Embryonic facial prominence (tissue), 1 donor: Measurements from ENCODE around the gene CPNE9.
"Not testable (repeated sequence)": the region's sequence is repeated elsewhere in the genome, so short reads cannot be mapped to it uniquely, and the experiment has no call there.

Source experiments
- DNase-seq: peaks from one replicate; pipeline ENCODE4 v3.0.0-alpha.2; 2016; ENCODE audit errors: extremely low spot score

CPNE9 gene

DNA sequence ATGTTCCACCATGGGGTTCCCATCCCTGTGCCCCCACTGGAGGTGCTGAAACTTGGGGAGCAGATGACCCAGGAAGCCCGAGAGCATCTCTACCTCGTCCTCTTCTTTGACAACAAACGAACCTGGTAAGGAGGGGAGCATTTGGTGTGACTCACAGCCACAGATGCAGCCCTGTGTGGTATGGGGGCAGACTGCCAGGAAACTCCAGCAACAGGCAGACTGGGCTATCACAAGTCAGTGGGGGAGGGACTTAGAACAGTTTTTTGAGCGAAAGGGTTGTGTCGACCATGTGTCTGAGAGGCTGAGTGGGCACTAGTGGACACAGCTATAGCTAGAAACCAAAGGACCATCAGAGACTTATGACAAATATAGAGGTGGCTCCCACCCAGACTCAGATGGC is 42.7 kb downstream of the CPNE9 start:
- DNase-seq = no peak

DNA sequence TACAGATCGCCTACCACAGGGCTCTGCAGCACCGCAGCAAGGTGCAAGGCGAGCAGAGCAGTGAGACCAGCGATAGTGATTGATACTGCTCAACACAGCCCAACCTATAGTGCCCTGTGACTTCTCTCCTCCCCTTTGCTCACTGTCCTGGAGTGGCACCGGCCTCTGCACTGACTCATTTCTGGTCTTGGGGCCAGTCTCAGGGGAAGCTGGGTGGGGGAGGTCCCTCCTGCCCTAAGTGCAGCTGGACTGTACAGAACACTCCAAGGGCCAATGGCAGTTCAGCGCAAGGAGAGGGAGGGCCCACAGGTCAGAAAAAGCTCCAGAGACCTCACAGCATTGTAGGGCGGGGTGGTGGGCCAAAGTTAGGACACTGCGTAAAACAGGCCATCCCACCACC is 43.6 kb downstream of the CPNE9 start:
- DNase-seq = no peak

DNA sequence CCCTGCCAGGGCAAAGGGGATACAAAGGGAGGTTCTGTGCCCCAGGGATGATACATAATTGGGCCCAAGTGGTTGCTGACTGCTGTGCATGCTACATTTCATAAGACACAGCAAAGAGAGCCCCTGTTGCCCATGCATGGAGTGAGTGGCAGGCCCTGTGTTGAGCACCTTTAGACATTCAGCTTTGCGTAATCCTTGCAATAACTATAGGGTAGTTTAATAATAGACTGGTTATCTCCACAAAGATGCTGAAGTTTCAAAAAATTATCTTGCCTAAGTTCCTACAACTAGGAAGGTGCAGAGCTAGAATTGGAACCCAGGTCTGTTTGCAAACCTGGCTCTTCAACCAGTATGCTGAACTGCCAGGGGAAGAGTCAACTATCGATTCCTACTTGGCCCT is 44.4 kb downstream of the CPNE9 start:
- DNase-seq = no peak

DNA sequence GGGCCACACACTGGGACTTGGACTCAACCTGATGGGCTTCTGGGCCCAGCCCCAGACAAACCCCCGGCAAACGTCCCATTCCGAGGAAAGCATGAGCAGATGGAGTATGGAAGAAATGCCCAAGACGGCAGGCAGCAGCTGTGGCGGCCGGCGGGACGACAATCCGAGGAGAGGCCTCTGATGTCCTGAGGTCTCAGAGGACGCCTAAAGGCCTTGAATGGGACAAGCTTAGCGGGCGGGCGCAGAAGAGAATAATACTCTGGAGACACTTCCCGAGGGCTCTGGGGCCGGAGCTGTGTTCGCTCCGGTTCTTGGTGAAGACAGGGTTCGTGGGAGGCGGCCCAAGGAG is 45.6 kb downstream of the CPNE9 start:
- DNase-seq = no peak

DNA sequence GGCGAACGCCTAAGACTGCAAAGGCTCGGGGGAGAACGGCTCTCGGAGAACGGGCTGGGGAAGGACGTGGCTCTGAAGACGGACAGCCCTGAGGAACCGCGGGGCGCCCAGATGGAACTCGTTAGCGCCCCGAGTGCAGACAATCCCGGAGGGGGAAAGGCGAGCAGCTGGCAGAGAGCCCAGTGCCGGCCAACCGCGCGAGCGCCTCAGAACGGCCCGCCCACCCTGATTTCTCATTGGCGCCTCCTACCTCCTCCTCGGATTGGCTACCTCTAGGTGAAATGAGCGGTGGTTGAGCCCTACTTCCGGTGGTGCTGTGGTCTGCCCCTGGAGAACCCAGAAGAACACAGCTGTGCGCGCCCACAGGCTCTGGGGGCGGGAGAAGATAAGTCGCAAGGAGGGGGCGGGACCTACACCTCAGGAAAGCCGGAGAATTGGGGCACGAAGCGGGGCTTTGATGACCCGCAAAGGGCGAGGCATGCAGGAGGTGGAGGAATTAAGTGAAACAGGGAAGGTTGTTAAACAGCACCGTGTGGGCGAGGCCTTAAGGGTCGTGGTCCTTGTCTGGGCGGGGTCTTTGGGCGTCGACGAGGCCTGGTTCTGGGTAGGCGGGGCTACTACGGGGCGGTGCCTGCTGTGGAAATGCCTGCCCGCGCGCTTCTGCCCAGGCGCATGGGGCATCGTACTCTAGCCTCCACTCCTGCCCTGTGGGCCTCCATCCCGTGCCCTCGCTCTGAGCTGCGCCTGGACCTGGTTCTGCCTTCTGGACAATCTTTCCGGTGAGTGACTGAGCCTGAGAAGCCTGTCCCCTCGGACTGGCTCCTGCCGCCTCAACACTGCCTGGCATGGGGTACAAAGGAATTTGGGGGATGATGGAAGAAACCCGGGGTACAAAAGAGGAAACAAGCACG is 46.3 kb downstream of the CPNE9 start, which contains the start of gene OGG1:
Gene OGG1 (plus strand): TSS at position 308 of the 911 bp plus-strand sequence. CDS start 335 bp downstream, at position 643.
- peak; percentile 90 for DNase-seq

DNA sequence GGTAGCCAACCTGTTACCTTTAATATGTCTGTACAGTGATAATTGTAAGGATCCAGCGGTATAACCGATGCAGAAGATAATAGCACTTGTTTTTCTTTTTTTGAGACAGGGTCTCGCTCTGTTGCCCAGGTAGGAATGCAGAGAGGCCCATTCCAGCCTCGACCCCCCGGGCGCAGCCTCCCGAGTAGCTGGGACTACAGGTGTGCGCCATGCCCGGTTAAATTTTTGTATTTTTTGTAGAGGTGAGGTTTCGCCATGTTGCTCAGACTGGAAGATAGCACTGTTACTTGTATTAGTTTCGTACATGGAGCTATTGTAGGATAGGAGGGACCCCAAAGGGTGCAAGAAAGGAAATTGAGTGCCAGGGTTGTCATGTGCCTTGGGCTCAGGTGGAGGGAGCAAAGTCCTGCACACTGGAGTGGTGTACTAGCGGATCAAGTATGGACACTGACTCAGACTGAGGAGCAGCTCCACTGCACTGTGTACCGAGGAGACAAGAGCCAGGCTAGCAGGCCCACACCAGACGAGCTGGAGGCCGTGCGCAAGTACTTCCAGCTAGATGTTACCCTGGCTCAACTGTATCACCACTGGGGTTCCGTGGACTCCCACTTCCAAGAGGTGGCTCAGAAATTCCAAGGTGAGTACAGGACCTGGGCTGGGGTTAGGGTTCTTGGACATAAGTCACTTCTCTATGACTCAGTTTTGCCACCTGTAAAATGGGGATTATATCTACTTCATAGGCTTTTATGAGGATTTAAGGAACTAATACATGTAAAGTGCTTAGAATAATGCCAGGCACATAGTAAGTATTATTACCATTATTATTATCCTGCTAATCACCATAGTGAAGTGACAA is 47.2 kb downstream of the CPNE9 start:
- peak; percentile 5 for DNase-seq

DNA sequence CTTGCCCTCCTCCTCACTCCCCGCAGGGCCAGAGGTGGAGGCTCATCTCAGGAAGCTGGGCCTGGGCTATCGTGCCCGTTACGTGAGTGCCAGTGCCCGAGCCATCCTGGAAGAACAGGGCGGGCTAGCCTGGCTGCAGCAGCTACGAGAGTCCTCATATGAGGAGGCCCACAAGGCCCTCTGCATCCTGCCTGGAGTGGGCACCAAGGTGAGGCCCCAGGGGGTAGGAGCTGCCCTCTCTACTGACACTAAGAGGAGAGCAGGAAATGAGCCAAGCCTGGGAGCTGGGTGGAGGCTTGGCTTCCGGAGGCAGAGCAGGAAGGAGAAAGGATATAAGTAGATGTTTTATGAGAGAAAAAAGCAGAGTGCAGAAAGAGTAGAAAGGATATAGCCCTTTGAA is 51.0 kb downstream of the CPNE9 start:
- peak; percentile 1 for DNase-seq

DNA sequence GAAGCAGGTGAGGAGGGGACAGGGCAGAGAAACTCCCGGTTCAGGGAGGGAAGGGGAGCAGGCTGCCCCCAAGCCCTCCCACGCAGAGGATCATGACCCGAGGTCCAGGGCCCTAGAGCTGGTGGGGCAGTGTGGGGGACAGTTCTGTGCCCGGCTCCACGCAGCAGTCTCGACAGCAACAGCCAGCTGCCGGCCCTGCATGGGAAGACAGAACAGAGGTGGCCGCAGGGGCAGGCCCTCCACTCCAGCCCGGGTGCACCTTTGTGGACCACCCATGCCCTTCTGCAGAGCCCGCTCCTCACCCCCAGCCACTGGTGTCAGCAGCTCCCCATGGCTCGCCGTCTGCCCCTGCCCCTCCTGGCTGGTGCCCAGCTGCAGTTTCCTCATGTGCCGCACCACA is 53.8 kb downstream of the CPNE9 start:
- no peak for DNase-seq

DNA sequence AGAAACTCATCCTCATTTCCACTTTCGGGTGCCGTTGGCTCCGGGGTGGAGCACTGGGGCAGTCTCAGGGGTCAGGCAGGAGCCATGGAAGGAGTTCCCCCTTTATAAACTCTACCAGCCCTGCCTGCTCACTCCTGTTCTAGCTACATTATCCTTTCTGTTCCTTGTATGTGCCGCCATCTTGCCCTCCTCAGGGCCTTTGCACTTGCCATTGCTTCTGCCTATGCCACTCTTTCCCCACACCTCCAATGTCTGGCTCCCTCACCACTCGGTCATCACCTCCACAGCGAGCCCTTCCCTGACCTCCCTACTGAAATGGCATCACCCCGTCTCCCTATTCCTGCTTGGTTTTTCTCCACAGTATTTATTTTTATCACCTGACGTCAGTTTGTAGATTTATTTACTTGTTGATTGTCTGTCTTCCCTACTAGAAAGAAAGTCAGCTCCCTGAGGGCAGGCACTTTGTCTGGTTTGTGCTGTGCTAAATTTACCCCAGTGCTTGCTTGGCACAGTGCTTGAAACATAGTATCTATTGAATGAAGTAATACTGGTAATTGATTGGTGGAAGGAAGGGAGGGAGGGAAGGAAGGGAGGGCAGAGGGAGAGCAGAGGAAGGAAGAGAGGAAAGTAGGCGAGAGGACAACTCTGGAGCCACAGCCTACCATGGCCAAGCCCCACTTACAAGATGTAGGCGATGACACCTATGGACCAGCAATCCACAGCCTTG is 57.3 kb downstream of the CPNE9 start:
- peak; percentile 2 for DNase-seq

DNA sequence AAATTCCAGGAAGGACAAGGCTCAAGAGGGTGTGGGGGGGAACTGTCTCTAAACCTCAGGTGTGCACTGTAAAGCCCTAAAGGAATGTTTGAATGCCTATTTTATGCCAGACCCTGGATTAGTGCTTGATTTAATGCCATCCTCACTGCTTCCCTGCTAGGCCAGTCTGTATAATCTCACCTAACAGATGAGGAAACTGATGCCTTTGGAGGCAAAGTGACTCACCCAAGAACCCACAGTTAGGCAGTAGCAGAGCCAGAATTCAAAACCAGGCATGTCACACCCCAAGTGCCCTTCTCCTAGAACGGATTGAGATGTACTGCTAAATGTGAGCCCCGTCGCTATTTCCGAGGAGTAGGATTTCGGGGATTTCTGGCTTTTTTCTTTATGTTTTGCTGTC is 58.3 kb downstream of the CPNE9 start:
- DNase-seq = peak; percentile 4

DNA sequence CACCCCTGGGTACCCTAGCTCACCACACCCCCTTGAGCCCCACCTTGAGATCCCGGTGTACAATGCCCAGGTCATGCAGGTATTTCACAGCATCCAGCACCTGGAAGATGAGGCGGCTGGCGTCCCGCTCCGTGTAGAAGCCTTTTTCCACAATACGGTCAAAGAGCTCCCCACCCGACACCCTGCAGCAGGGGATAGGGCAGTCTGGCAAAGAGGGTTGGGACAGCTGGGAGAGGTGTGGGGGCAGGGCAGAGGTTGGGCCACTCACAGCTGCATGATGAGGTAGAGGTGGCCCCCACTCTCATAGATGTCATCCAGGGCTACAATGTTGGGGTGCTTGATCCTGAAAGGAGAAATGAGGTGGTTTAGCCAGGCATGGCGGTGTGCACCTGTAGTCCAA is 59.2 kb downstream of the CPNE9 start:
- DNase-seq = no peak

DNA sequence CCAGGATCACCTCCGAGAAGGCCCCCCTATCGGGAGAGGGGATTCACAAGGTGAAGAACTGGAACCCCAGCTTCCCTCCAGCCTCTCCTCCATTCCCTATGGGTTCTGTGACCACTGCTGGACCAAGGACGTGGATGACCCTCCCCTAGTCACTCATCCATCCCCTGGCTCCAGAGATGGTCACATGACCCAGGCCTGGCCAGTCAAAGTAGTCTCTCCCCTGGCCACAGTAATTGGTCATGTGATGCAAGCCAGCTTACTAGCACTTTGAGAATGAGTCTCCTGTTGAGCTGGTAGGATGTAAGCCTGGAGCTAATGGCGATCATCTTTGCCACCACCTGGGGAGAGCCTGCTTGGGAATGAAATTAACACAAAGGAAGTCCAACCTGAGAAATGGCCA is 62.2 kb downstream of the CPNE9 start:
- DNase-seq = no peak

DNA sequence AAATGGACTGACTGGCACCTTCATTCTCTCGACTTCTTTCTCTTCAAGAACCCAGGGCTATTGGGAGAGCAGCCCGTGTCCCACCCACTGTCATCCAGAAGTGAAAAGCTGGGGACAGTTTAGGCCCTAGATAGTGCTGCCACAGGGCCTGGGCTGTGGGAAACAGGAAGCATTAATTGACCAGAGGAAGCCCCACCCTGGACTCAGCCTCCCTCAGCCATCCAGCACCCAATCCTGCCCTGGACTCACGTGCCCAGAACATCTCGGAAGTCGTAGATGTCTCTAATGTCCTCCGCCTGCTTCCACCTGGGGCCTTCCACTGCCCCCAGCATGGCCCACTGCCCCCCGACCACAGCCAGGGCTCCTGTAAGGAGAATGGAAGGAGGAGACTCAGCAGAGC is 63.8 kb downstream of the CPNE9 start:
- no peak for DNase-seq

DNA sequence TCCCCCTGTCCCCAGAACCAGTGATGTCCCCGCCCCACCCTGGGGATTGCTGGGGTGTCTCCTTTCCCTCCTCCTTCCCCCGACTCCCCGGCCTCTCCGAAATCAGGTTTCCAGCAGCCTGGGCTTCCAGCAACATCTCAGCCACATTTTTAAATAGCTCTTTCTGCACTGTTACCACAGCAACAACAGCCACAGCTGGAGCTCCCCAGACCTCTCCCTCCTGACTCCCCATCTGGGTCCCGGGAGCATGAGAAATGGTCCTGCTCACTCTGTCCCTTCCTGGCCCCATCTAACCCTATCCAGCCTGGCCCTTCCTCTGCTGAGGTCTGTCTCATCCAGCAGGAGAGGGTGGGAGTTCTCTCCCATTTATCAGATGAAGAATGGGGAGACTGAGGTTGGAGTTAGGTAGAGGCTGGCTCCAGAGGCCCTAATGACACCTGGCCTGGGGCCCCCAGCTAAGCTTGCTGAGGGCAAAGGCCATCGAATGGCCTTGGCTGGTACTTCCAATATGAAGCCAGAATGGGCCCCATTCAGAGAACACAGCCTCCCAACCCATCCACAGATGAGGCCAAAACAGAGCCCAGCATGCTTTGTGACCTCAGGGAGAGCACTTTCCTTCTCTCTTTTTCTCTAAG is 64.6 kb downstream of the CPNE9 start:
- DNase-seq = no peak

DNA sequence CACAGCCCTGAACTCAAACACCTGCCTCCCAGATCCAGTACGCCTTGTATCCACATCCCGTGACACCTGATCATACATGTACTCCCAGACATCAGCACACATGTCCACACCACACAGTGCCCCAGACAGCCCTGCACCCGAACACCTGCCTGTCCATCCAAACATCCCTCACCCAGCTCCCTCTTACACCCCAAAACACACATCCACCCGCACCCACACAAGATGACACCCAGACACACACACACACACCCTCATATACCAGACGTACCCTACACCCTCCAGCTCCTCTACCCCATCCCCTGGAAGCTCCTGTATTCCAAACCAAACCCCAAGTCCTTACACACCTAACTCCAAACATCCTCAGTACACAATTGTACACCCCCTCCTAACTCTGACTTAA is 65.4 kb downstream of the CPNE9 start:
- no peak for DNase-seq

DNA sequence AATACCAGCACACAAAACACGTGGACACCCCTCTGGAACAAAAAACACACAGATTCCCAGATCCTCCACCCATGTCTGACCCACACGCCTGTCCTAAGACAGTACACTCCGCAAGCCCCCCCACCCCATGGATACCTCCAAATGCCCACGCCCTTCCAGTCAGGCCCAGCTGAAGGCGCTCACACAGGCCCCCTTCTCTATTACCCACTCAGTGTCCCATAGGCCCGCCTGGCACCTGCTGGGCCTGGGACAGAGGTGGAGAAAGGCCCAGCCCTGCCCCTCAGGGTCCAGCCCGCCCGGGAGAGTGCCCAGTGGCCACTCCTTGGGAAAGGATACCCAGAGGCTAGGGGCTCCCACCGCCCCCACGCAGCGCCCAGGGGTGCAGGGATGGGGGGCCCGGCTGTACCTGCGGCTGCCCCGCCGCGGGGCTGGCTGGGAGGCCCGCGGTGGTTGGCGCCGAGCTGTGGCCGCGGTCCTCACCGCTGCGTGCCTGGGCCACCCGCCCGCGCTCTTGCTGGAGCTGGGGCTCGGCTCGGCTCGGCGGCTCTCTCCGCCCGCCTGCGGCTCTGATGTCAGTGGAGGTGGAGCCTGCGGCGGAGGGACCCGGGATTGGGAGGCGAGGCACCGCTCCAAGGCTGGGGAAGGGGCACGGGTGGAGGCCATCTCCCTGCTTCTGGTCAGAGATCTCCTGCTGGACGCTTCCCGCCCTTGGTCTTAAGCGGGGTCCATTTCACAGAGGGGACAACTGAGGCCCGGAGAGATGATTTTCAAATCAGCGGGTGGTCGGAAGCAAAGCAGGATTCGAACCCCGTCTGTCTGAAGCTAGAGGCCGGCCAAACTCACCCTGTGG is 66.0 kb downstream of the CPNE9 start, which contains the start of gene CAMK1:
Gene CAMK1 (minus strand): TSS at position 522 of the 850 bp plus-strand sequence. CDS start 2,198 bp downstream, outside the sequence.
- peak; percentile 48 for DNase-seq

DNA sequence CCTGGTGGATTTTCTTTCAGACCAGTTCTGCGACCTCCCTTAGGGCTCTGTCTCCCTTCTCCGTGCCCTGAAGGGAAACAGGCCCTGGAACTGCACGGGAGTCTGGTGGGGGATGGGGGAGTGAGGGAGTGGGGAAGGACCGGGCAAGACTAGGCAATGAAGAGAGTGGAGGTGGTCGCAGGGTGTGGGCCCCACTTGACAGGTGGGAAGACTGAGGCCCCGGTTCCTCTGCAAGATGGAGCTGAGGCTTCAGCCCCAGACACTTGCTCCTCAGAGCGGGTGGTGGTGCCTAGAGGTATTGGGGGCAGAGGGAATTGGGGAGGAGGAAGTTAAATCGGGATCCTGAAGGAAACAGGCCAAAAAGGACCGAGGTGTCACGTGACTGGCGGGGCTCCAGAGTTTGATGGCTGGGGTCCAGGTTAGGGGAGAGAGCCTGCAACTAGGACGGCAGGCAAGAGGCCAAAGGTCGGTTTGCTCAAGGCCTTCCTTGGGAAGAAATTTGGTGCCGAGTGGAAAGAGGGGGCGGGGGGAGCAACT is 66.7 kb downstream of the CPNE9 start:
- DNase-seq = no peak

DNA sequence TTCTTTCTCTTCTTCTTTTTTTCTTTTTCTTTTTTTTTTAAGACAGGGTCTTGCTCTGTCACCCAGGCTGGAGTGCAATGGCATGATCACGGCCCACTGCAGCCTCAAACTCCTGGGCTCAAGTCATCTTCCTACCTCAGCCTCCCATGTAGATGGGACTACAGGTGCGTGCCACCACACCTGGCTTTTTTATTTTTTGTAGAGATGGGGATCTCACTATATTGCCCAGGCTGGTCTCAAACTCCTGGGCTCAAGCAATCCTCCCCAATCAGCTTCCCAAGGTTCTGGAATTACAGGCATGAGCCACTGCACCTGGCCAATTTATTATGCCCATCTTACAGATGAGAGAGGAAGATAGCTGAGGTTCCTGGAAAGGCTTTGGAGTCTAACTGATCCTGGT is 67.4 kb downstream of the CPNE9 start:
- DNase-seq = not testable (repeated sequence)

DNA sequence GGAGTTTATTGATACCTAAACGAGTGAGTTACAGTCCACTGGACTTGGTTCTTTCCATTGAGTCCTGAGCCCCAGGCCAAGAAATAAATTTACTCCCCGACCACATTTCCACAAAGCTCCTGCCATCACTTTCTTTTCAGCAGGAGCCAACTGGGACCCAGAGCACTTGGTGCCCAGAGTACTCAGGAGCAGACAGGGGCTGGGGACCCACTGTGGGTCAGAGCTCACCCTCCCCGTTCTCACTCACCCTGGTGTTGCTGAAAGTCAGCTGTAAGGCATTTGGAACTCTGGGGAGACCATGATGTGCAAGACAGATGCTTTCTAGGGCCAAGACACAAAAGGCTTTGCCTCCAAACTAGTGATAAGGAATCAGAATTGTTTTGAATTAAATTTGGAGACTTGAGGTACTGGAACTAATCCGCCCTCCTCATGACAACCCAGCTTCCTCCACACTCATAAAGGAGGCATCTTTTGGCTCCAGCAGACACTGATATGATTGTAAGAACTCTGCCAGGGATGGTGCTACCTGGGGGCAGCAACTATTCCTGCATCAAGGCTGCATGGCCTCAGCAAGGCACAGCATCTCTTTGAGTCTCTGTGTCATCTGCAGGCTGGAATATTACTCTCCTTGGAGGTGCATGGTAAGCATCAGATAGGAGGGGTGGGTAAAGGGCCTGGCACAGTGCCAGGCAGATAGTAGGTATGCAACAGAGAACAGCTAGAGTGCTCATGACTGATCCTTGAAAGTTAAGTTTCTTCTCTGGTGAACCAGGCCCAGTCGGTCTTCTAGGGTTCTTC is 73.5 kb downstream of the CPNE9 start:
- DNase-seq = no peak

DNA sequence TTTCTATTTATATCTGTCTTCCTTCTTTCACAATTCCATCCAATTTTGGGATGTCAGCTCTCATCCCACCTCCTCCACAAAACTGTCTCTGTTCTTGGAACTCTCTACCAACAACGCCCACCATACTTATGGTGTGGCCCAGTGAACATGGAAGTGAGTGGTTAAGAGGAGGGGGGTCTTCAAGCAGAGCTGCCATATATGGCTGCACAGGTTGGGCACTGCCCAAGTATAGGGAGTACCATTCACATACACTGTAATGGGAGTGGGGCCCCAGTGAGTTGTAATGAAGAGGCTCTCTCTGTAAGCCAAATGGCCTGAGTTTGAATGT is 74.0 kb downstream of the CPNE9 start:
- no peak for DNase-seq
